Mesothelial cell of epicardium (in vitro differentiated cells): ENCODE data around the gene WSB1. TPM values are rescaled to one million over a fixed set of nuclear protein-coding genes. Genes with fewer than 3 reads are reported as not detected.

ENCODE experiments used
- DNase-seq, 2 experiments: peaks; one replicate each; pipeline ENCODE4 v3.0.0; 2021; ENCODE audit warnings: low spot score in 2 of 2; ENCODE audit not compliant: unreplicated experiment in 2 of 2
- H3K27ac Mint-ChIP-seq: 2 replicates; pipeline ENCODE4 v1.8.0; 2021; ENCODE audit warnings: mixed read lengths
- H3K27me3 Mint-ChIP-seq: 2 replicates; pipeline ENCODE4 v1.8.0; 2021; ENCODE audit warnings: low read depth, mixed read lengths
- H3K36me3 Mint-ChIP-seq: 2 replicates; pipeline ENCODE4 v1.8.0; 2021; ENCODE audit warnings: mixed read lengths
- H3K4me1 Mint-ChIP-seq: 2 replicates; pipeline ENCODE4 v1.8.0; 2021; ENCODE audit warnings: mixed read lengths
- H3K4me3 Mint-ChIP-seq: 2 replicates; pipeline ENCODE4 v1.8.0; 2021; ENCODE audit warnings: mild to moderate bottlenecking, moderate library complexity, mixed read lengths
- H3K9me3 Mint-ChIP-seq: 2 replicates; pipeline ENCODE4 v1.8.0; 2021; ENCODE audit warnings: mixed read lengths
- total RNA-seq: library from RNA; stranded (reverse); gene quantifications from 3 replicates; pipeline ENCODE4 v1.2.1, GENCODE V29; 2021
- TF ChIP-seq, protein P1 (sequence below): fragments of 200-600 bp; sonication (generic); IDR thresholded peaks from one replicate; pipeline ENCODE4 v1.5.0; 2021; ENCODE audit warnings: antibody characterized with exemption; ENCODE audit not compliant: unreplicated experiment

Gene WSB1
- total RNA-seq, 1 donor from 2014 or later: 806 TPM

DNA sequence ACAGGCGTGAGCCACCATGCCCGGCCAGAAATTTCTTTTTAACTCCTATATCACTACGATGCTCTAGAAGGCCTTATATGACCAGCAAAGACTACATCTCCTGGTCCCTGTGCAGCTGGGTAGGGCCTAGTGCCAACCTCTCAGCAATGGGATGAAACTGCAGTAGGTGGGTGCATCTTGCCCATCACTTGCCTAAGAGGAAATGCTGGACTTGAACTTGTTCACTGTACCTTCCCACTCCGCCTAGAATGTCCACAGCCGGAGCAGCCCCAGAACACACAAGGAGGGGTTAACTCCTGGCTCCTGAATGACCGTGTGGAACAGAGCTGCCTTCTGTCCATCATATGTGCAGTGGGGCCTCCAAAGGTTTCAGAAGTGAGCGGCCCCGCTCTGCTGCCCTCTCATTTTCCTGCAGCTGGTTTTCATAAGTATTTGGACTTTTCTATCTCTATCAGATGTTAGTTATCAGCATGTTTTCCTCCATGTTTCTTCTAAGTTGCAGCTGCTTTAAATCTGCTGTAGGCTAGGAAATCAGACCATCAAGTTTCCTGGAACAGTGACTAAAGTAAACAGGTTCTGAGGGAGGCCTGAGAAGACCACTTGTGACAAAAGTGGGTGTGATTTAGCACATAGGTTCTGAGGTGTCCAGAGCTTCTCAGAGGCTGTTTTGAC lies 52.5 kb downstream of the WSB1 start:
- no peaks in the 10 kb centered on the region for H3K27me3 Mint-ChIP-seq
- TF ChIP-seq, protein P1, sequence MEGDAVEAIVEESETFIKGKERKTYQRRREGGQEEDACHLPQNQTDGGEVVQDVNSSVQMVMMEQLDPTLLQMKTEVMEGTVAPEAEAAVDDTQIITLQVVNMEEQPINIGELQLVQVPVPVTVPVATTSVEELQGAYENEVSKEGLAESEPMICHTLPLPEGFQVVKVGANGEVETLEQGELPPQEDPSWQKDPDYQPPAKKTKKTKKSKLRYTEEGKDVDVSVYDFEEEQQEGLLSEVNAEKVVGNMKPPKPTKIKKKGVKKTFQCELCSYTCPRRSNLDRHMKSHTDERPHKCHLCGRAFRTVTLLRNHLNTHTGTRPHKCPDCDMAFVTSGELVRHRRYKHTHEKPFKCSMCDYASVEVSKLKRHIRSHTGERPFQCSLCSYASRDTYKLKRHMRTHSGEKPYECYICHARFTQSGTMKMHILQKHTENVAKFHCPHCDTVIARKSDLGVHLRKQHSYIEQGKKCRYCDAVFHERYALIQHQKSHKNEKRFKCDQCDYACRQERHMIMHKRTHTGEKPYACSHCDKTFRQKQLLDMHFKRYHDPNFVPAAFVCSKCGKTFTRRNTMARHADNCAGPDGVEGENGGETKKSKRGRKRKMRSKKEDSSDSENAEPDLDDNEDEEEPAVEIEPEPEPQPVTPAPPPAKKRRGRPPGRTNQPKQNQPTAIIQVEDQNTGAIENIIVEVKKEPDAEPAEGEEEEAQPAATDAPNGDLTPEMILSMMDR: no peak

GRCh38 chr17:27348196-27348595 lies 54.3 kb downstream of the WSB1 start:
- Mint-ChIP-seq H3K27me3 (no peaks in the 10 kb centered on the region), H3K4me3 (peak overlapping the region; percentile 61), H3K9me3 (no peaks in the 10 kb centered on the region), H3K27ac (peak overlapping the region; percentile 50), H3K36me3 (peaks cover 2% of the 10 kb centered on the region), H3K4me1 (peaks cover 39% of the 10 kb centered on the region)
- DNase-seq: no peak
- TF ChIP-seq, protein P1: no peak

More for the DNA sequence above, 52.5 kb downstream of the WSB1 start:
- Mint-ChIP-seq H3K4me1 (peaks cover 33% of the 10 kb centered on the region), H3K4me3 (no peak overlapping the region), H3K27ac (peak overlapping the region; percentile 72), H3K9me3 (no peaks in the 10 kb centered on the region), H3K36me3 (peaks cover under 1% of the 10 kb centered on the region)
- no peak for DNase-seq

GRCh38 chr17:27349540-27350021 lies 55.7 kb downstream of the WSB1 start:
- Mint-ChIP-seq H3K4me1 (peaks cover 36% of the 10 kb centered on the region), H3K9me3 (no peaks in the 10 kb centered on the region), H3K4me3 (peak overlapping the region; percentile 46), H3K36me3 (peaks cover 2% of the 10 kb centered on the region), H3K27me3 (no peaks in the 10 kb centered on the region), H3K27ac (no peak overlapping the region)
- DNase-seq: no peak
- TF ChIP-seq, protein P1: no peak

- Mint-ChIP-seq H3K36me3 (peaks cover 2% of the 10 kb centered on the region), H3K9me3 (no peaks in the 10 kb centered on the region), H3K27ac (peak overlapping the region; percentile 59), H3K4me1 (peaks cover 17% of the 10 kb centered on the region), H3K27me3 (no peaks in the 10 kb centered on the region), H3K4me3 (no peak overlapping the region)
- TF ChIP-seq, protein P1: no peak
- DNase-seq: no peak
Measured at GRCh38 chr17:27351759-27352158, 57.8 kb downstream of the WSB1 start.

DNA sequence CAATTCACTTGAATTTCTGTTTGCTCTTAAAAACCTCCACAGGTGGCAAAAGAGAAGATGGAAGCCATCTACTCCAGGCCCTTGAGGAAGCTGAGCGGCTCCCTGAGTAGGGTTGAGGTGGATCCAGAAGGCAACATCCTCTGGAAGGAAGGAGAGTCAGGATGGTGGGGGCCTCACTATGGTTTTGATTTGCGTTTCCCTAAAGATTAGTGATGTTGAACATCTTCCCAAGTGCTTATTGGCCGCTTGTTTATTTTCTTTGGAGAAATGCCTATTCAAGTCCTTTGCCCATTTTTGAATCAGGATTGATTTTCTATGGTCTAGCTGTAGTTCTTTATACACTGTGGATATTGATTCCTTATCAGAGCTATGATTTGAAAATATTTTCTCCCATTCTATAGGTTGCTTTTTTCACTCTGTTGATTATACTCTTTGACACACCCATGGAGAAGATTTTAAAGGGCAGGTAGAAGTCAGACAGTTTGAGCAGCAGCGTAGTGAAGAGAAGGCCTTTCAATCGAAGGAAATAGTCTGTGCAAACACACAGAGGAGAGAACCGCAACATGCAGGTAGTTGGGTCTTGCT lies 58.6 kb downstream of the WSB1 start:
- Mint-ChIP-seq H3K27ac (peak overlapping the region; percentile 88), H3K4me3 (peak overlapping the region; percentile 65), H3K27me3 (no peaks in the 10 kb centered on the region), H3K4me1 (peaks cover 17% of the 10 kb centered on the region), H3K36me3 (peaks cover 2% of the 10 kb centered on the region), H3K9me3 (no peaks in the 10 kb centered on the region)
- DNase-seq: no peak
- TF ChIP-seq, protein P1: no peak
